NCI-H774 (cell line): ENCODE results near the gene PDE3A.

ENCODE experiments used
- DNase-seq: peaks from one replicate; lab custom pipeline; 2025; lab: John Stamatoyannopoulos, UW

The PDE3A gene

DNA sequence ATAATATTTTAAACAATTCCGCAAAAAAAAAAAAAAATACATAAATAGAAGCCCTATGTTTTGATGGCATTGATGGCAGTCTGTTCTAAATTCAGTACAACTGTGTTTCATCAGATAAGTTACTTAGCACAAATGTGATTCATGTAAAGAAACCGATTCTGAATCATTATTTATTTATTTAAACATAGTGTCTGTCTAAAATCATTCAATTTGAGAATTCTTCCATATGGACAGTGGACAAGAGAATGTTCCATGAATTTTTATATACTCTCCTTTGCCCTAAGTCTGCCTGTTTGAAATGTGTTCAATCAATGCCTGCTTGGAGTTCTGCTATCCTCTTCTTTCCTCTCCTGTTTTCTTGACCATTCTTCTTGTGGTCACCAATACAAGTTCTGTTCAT lies 126.5 kb downstream of the PDE3A start:
- DNase-seq: no peak

- DNase-seq: no peak
Observed at GRCh38 chr12:20495997-20496396, 127.7 kb downstream of the PDE3A start.

- DNase-seq: no peak
Observed at GRCh38 chr12:20497707-20498106, 129.4 kb downstream of the PDE3A start.

DNA sequence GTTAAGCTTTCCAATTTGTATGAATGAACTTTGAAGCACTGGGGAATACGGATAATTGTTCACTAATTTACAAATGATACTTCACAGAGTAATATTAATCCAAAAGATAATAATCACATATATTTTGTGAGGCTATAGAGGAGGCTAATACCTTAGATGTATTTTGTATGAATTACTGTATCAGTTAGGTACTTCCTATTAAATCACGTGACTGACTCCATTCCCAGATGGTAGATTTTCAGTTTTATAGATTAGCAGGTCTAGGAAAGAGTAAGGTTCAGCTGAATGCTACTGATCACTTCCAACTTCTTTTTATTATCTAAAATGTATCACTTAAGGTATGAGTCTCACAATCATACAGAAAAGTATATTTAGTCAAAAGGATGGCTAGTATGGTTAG lies 133.6 kb downstream of the PDE3A start:
- DNase-seq: no peak

DNA sequence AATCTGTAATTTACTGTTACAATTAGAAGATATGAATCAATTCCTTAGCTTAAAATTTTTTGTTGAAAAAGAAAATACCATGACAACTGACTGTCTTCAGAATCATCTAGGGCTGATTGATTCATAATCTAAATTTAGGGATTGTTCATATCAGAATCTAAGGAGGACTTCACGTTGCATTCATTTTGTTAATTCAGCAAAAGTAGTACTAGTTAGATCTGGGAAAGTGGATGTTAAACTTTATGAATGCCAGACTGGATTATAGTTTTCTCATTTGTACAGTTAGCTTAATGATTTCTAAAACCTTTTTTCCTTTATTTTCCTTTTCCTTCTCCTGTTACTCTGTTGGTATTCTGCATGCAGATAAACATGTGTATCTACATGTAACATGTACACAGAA lies 135.5 kb downstream of the PDE3A start:
- no peak for DNase-seq

DNA sequence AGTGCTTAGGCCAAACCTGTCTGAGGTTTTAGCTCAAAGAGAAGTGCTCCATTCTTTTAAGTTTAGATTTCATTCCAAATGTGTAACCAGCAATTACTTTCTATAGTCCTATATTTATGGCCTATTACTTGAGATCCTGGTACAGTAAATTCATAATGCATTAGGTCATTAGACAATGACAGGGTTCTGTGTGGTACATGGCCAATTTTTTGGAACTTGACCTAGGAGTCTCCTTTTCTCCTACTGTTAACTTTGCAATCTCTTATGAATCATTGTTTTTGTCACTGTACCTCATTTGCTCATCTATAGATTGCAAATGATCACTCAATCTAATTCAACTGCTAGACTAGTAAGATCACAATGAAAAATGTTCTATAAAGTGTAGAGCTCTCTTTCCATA lies 136.7 kb downstream of the PDE3A start:
- DNase-seq: no peak

GRCh38 chr12:20507056-20507455 lies 138.7 kb downstream of the PDE3A start:
- no peak for DNase-seq

GRCh38 chr12:20507711-20508110 lies 139.4 kb downstream of the PDE3A start:
- DNase-seq: no peak

- DNase-seq: no peak
Observed at GRCh38 chr12:20508359-20508758, 140.0 kb downstream of the PDE3A start.

- no peak for DNase-seq
Observed at GRCh38 chr12:20508962-20509361, 140.6 kb downstream of the PDE3A start.

DNA sequence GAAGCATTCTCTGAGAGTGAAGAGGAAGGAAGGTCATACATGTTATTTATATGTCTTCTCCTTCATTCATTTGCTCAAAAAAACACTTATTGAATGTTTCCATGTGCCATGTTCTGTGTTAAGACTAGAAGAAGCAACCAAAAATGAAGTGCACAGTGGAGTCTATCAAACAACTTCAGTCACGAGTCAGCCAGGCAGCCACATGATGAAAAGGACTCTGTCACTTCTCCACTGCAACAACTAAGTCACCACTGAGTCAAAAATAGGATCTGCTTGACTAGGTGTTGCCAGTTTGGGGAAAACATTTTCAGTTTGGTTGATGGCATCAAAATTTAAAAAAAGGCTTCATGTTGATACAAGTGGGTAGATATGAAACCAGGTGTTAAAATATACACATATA lies 142.5 kb downstream of the PDE3A start:
- no peak for DNase-seq

DNA sequence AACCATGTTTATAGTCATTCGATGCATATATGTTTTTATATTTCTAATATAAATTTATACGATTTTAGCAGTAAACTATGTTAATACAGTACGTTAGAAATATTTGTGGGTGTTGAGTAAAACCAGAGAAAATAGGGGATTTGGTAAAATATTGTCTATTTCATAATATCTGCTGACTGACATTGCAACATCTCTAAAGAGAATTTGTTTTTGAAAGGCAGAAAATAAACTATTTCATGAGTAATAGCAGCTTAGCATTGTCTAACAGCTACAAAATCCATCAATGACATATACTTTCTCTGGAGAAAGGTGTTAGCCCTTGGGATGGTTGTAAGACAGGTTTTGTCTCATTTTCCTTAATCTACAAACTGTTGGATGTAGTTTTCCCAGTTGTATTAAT lies 144.9 kb downstream of the PDE3A start:
- no peak for DNase-seq

GRCh38 chr12:20514598-20514997 lies 146.3 kb downstream of the PDE3A start:
- no peak for DNase-seq

GRCh38 chr12:20520532-20520931 lies 152.2 kb downstream of the PDE3A start:
- DNase-seq: no peak

- no peak for DNase-seq
Observed at GRCh38 chr12:20523658-20524057, 155.3 kb downstream of the PDE3A start.

- DNase-seq: no peak
Observed at GRCh38 chr12:20524113-20524512, 155.8 kb downstream of the PDE3A start.

DNA sequence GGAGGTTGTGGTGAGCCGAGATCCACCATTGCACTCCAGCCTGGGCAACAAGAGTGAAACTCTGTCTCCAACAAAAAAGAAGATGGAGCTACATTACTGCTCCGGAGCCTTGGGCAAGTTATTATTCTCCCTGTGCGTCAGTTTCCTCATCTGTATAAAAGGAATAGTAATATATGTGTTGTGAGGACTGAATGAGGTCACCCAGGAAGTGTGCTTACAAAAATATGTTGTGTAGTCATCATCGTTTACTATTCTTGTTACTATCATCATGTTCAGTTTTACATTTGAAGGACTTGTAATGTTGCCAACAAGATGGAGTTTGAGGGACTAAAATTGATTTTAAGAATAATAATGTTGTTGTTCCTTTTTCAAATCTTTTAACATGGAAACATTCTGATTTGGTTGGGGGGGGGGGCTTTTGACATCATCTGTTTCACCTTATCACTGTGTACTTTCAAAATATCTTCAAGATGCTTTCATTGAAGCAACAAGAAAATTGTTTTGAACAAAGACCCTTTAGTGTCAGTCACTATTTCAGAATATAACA lies 156.8 kb downstream of the PDE3A start:
- DNase-seq: no peak

DNA sequence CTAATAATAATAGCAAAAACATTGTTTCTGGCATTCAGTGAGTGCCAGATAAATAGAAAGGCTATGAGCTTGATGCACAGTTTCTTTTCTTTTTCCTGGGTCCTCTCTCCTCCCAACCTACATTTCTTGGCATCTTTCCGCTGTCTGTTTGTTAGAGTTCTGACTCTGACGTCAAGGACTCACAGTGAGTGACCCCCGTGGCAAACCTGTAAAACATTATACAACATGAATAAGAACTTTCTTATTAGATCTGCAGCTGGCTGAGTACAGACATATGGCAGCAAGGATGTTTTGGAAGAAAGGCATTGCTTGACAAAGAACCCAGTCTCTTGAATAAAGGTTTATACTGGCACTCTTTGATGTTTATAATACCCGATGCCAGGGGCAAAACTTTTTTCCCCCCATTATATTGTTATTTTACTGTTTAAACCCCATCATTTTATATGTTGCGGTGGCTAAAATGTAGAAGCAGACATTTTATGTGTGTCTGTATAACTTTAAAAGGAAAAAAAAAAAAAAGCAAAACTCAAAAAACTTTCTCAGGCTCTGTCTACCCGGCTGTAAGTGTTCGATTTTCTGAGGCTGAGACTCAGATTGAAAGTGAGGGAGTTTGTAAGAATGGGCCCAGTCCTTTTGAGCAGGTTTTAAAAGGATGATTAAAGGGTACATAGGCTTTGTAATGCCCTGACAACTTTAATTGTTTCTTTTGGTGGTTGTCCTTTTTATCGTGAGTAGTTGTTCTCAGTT lies 159.3 kb downstream of the PDE3A start:
- DNase-seq: no peak

- no peak for DNase-seq
Observed at GRCh38 chr12:20528208-20528607, 159.9 kb downstream of the PDE3A start.

- no peak for DNase-seq
Observed at GRCh38 chr12:20546267-20546666, 177.9 kb downstream of the PDE3A start.

GRCh38 chr12:20547816-20548575 lies 179.7 kb downstream of the PDE3A start:
- DNase-seq: no peak

DNA sequence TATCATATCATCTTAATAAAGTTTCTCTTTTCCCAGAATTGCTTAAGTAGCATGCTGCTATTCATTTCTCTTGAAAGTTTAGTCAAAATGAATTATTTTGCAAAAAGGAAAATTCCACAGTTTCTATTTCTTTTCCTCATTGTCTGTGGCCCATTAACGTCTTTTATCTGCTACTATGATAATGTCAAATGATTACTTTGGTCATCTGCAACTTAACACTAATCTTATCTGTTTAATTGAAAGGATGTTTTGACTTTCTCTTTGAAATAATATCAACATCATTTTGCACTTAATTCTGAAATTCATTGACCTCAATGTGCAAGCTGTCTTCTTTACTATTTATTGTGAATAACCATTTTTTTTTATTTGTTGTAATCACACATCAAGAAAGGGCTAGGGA lies 180.3 kb downstream of the PDE3A start:
- DNase-seq: no peak

- DNase-seq: no peak
Observed at GRCh38 chr12:20549108-20549719, 180.9 kb downstream of the PDE3A start.
